PFSK-1 (cell line): ENCODE results near the gene BAG1.

Experiments
- FOXP2 ChIP-seq: optimal IDR thresholded peaks from 2 replicates; pipeline ENCODE3; 2011; ENCODE audit warnings: borderline replicate concordance, control low read depth, inconsistent platforms; ENCODE audit not compliant: insufficient read depth; ENCODE audit errors: extremely low read length, extremely low read depth
- POLR2AphosphoS5 ChIP-seq: IDR thresholded peaks from 2 replicates; pipeline ENCODE4 v1.6.1; 2012; ENCODE audit warnings: low read depth, mild to moderate bottlenecking, control low read depth, low read length, moderate library complexity
- REST ChIP-seq, 2 experiments: IDR thresholded peaks; 2 replicates each; pipeline versions ENCODE4 v1.6.1 to v1.8.0; 2011 to 2012; ENCODE audit warnings: low read depth in 2 of 2, low read length in 2 of 2, control low read depth in 1 of 2, inconsistent platforms in 1 of 2, mild to moderate bottlenecking in 1 of 2, moderate library complexity in 1 of 2; ENCODE audit not compliant: insufficient read depth in 1 of 2
- SIN3A ChIP-seq: IDR thresholded peaks from 2 replicates; pipeline ENCODE4 v1.6.1; 2012; ENCODE audit warnings: mild to moderate bottlenecking, low read length, moderate library complexity, borderline replicate concordance; ENCODE audit not compliant: insufficient read depth
- TAF1 ChIP-seq: IDR thresholded peaks from 2 replicates; pipeline ENCODE4 v1.6.1; 2012; ENCODE audit warnings: low read length, control low read depth, borderline replicate concordance; ENCODE audit not compliant: insufficient read depth

GRCh38 chr9:33220681-33221567, 43.6 kb downstream of the BAG1 start:
- TF ChIP-seq POLR2AphosphoS5 = no peak
- TF ChIP-seq TAF1 = no peak
- TF ChIP-seq REST (IDR thresholded peaks at IDR 0.05; ENCODE audit: insufficient read depth in 1 of 2, low read depth in 2 of 2, low read length in 2 of 2) = no peak
- TF ChIP-seq FOXP2 = no peak
- TF ChIP-seq SIN3A = no peak
